ENCODE measurements around the gene RANBP1. TPM values are rescaled to one million over a fixed set of nuclear protein-coding genes. Genes with fewer than 3 reads are reported as not detected.

RANBP1 gene
- polyA plus RNA-seq, 1 donor (not counting 4 experiments of a cell fraction or from before 2014, with no cell fraction given) = 193 TPM

- no peaks in the 10 kb centered on the region for H3K4me1 ChIP-seq (ENCODE audit: control insufficient read depth, extremely low read depth, insufficient read depth, low read length)
- H3K9me3 ChIP-seq (ENCODE audit: control insufficient read depth, low read depth, low read length) = no peaks in the 10 kb centered on the region
- DNase-seq (ENCODE audit: low read depth, low spot score) (no peak), FAIRE-seq (no peak)
- H3K27me3 ChIP-seq (ENCODE audit: control insufficient read depth, extremely low read depth, insufficient read depth, low read length) = no peaks in the 10 kb centered on the region
- H3K4me3 ChIP-seq (ENCODE audit: control insufficient read depth in 2 of 3, extremely low read depth in 1 of 3, insufficient read depth in 2 of 3, low read depth in 1 of 3, low read length in 3 of 3) = no peak overlapping the region
- no peaks in the 10 kb centered on the region for H4K20me1 ChIP-seq (ENCODE audit: control insufficient read depth, extremely low read depth, insufficient read depth, low read length)
- dilution Hi-C loops (cut with MboI; ENCODE audit: extremely low pct_ligation_motif_present, low sequenced_read_pairs) = no loop called here
- peaks cover 0 to 4% of the 10 kb centered on the region in 2 experiments for H3K36me3 ChIP-seq (ENCODE audit: control insufficient read depth in 2 of 2, extremely low read depth in 1 of 2, insufficient read depth in 2 of 2, low read length in 2 of 2)
- H3K79me2 ChIP-seq (ENCODE audit: control insufficient read depth, insufficient read depth, low read length) = no peaks in the 10 kb centered on the region
- H3K9me1 ChIP-seq (ENCODE audit: control insufficient read depth, extremely low read depth, insufficient read depth, low read length) = no peaks in the 10 kb centered on the region
- H3K9ac ChIP-seq (ENCODE audit: control insufficient read depth, extremely low read depth, insufficient read depth, low read length) = no peak overlapping the region
- no peak overlapping the region for H3K4me2 ChIP-seq (ENCODE audit: control insufficient read depth, extremely low read depth, insufficient read depth, low read depth, low read length)
- TF ChIP-seq CTCF (optimal IDR thresholded peaks at IDR 0.05 in 1 of 3, IDR thresholded peaks at IDR 0.05 in 1 of 3, conservative IDR thresholded peaks at IDR 0.05 in 1 of 3; ENCODE audit: extremely low read depth in 1 of 3, insufficient read depth in 2 of 3, low read length in 3 of 3) = no peak
- no peak for TF ChIP-seq EZH2 (IDR thresholded peaks at IDR 0.05; ENCODE audit: low read length)
- H3K27ac ChIP-seq (ENCODE audit: control insufficient read depth, insufficient read depth, low read length) = no peak overlapping the region
- no peak overlapping the region for H2AFZ ChIP-seq (ENCODE audit: control insufficient read depth, low read length)
Measured at GRCh38 chr22:20149257-20150250, 33.6 kb downstream of the RANBP1 start.

GRCh38 chr22:20150381-20151275 lies 34.7 kb downstream of the RANBP1 start, which contains the start of gene CCDC188:
TSS of gene CCDC188 (minus strand) at chr22:20151055. CDS start at chr22:20150986, 69 bp downstream.
- Histone ChIP-seq H3K36me3 (ENCODE audit: control insufficient read depth in 2 of 2, extremely low read depth in 1 of 2, insufficient read depth in 2 of 2, low read length in 2 of 2) (peaks cover 0 to 4% of the 10 kb centered on the region in 2 experiments), H3K27me3 (ENCODE audit: control insufficient read depth, extremely low read depth, insufficient read depth, low read length) (no peaks in the 10 kb centered on the region), H3K9me3 (ENCODE audit: control insufficient read depth, low read depth, low read length) (no peaks in the 10 kb centered on the region), H4K20me1 (ENCODE audit: control insufficient read depth, extremely low read depth, insufficient read depth, low read length) (no peaks in the 10 kb centered on the region), H3K4me3 (ENCODE audit: control insufficient read depth in 2 of 3, extremely low read depth in 1 of 3, insufficient read depth in 2 of 3, low read depth in 1 of 3, low read length in 3 of 3) (no peak within 1 kb of the TSS), H3K9me1 (ENCODE audit: control insufficient read depth, extremely low read depth, insufficient read depth, low read length) (no peaks in the 10 kb centered on the region), H3K4me2 (ENCODE audit: control insufficient read depth, extremely low read depth, insufficient read depth, low read depth, low read length) (no peak within 1 kb of the TSS), H3K79me2 (ENCODE audit: control insufficient read depth, insufficient read depth, low read length) (no peaks in the 10 kb centered on the region), H2AFZ (ENCODE audit: control insufficient read depth, low read length) (no peak within 1 kb of the TSS), H3K9ac (ENCODE audit: control insufficient read depth, extremely low read depth, insufficient read depth, low read length) (no peak within 1 kb of the TSS), H3K4me1 (ENCODE audit: control insufficient read depth, extremely low read depth, insufficient read depth, low read length) (no peaks in the 10 kb centered on the region), H3K27ac (ENCODE audit: control insufficient read depth, insufficient read depth, low read length) (no peak within 1 kb of the TSS)
- TF ChIP-seq CTCF (optimal IDR thresholded peaks at IDR 0.05 in 1 of 3, IDR thresholded peaks at IDR 0.05 in 1 of 3, conservative IDR thresholded peaks at IDR 0.05 in 1 of 3; ENCODE audit: extremely low read depth in 1 of 3, insufficient read depth in 2 of 3, low read length in 3 of 3) (no peak), EZH2 (IDR thresholded peaks at IDR 0.05; ENCODE audit: low read length) (no peak)
- FAIRE-seq (no peak), DNase-seq (ENCODE audit: low read depth, low spot score) (no peak)
- dilution Hi-C loops (cut with MboI; ENCODE audit: extremely low pct_ligation_motif_present, low sequenced_read_pairs) = no loop called here

All from keratinocyte (primary cell).